Endodermal cell (in vitro differentiated cells): Measurements from ENCODE around the gene NPAS3. TPM values are rescaled to one million over a fixed set of nuclear protein-coding genes. Genes with fewer than 3 reads are reported as not detected.

Source experiments
- DNase-seq: peaks from one replicate; pipeline ENCODE4 v3.0.0-alpha.2; 2017
- H3K27ac ChIP-seq: 2 replicates; pipeline ENCODE4 v1.5.1; 2013; ENCODE audit warnings: mild to moderate bottlenecking, low read depth, low read length, moderate library complexity
- H3K27me3 ChIP-seq: 2 replicates; pipeline ENCODE4 v1.6.1; 2013; ENCODE audit warnings: mild to moderate bottlenecking, low read length, moderate library complexity; ENCODE audit not compliant: insufficient read depth, control insufficient read depth, poor library complexity, severe bottlenecking
- H3K36me3 ChIP-seq: 2 replicates; pipeline ENCODE4 v1.7.0; 2013; ENCODE audit warnings: mild to moderate bottlenecking, low read length, moderate library complexity; ENCODE audit not compliant: control insufficient read depth, insufficient read depth
- H3K4me1 ChIP-seq: one replicate; pipeline ENCODE4 v1.7.0; 2013; ENCODE audit warnings: low read length; ENCODE audit not compliant: control insufficient read depth, insufficient read depth
- H3K4me3 ChIP-seq: 2 replicates; pipeline ENCODE4 v1.5.1; 2013; ENCODE audit warnings: mild to moderate bottlenecking, low read length, moderate library complexity
- H3K9ac ChIP-seq: 2 replicates; pipeline ENCODE4 v1.6.1; 2013; ENCODE audit warnings: mild to moderate bottlenecking, low read length, moderate library complexity; ENCODE audit not compliant: poor library complexity, severe bottlenecking; ENCODE audit errors: extremely low read depth
- H3K9me3 ChIP-seq: 2 replicates; pipeline ENCODE4 v1.6.1; 2013; ENCODE audit warnings: mild to moderate bottlenecking, low read length, moderate library complexity; ENCODE audit not compliant: control insufficient read depth
- H3K27ac Mint-ChIP-seq: 2 replicates; pipeline ENCODE4 v1.8.0; 2020; ENCODE audit warnings: mixed read lengths
- H3K27me3 Mint-ChIP-seq: 2 replicates; pipeline ENCODE4 v1.8.0; 2021; ENCODE audit warnings: mild to moderate bottlenecking, mixed read lengths; ENCODE audit not compliant: insufficient read depth
- H3K36me3 Mint-ChIP-seq: 2 replicates; pipeline ENCODE4 v1.8.0; 2020; ENCODE audit warnings: low read depth, mixed read lengths
- H3K4me1 Mint-ChIP-seq: 2 replicates; pipeline ENCODE4 v1.8.0; 2020; ENCODE audit warnings: mixed read lengths
- H3K4me3 Mint-ChIP-seq: 2 replicates; pipeline ENCODE4 v1.8.0; 2020; ENCODE audit warnings: mild to moderate bottlenecking, moderate library complexity, mixed read lengths
- H3K9me3 Mint-ChIP-seq: 2 replicates; pipeline ENCODE4 v1.8.0; 2020; ENCODE audit warnings: mild to moderate bottlenecking, mixed read lengths
- CTCF ChIP-seq: fragments of 200-600 bp; sonication (generic); conservative IDR thresholded peaks from 2 replicates; pipeline ENCODE4 v1.5.0; 2021; ENCODE audit warnings: antibody characterized with exemption, mild to moderate bottlenecking
- WGBS, 2 experiments: methylation state at CpG; one replicate each; pipeline versions ENCODE4 v1.1.5 to v1.1.7; 2013; ENCODE audit warnings: missing lambda C conversion rate in 2 of 2, mixed read lengths in 1 of 2; ENCODE audit not compliant: insufficient coverage in 1 of 2, insufficient read length in 1 of 2; 5-methylcytosine and 5-hydroxymethylcytosine counted together
- total RNA-seq, 2 donors: library from RNA; stranded (reverse); fragmentation: NEBNext Ultra II Directional in 1 of 2; extraction: Animal tissue kit (Norgen Biotek cat#: 25700) in 1 of 2; gene quantifications; 2 replicates in 1 of 2; 3 replicates in 1 of 2; pipeline ENCODE4 v1.2.1, GENCODE V29; 2021

NPAS3 gene
- total RNA-seq, 2 donors from 2014 or later = 1.4 to 1.6 TPM

- H3K27me3 ChIP-seq = peaks cover 80% of the 10 kb centered on the region
- peaks cover 26% of the 10 kb centered on the region for H3K4me1 Mint-ChIP-seq
- 74 to 90% methylated on average over 1 of the region's 1 CpG for WGBS, 2 experiments
- DNase-seq = no peak
- H3K36me3 Mint-ChIP-seq = no peaks in the 10 kb centered on the region
- no peak overlapping the region for H3K9ac ChIP-seq
- H3K27ac ChIP-seq = no peak overlapping the region
- H3K27ac Mint-ChIP-seq = no peak overlapping the region
- H3K9me3 Mint-ChIP-seq = no peaks in the 10 kb centered on the region
- no peak overlapping the region for H3K4me3 ChIP-seq
- H3K4me1 ChIP-seq = peaks cover 6% of the 10 kb centered on the region
- no peak overlapping the region for H3K4me3 Mint-ChIP-seq
- no peaks in the 10 kb centered on the region for H3K36me3 ChIP-seq
- H3K9me3 ChIP-seq = no peaks in the 10 kb centered on the region
- no peak for TF ChIP-seq CTCF
- H3K27me3 Mint-ChIP-seq = peaks cover 45% of the 10 kb centered on the region
These were observed 515.4 kb downstream of the NPAS3 start for GRCh38 chr14:33454022-33454595.

GRCh38 chr14:33454707-33455106 lies 516.0 kb downstream of the NPAS3 start:
- H3K4me1 Mint-ChIP-seq = peaks cover 26% of the 10 kb centered on the region
- no peaks in the 10 kb centered on the region for H3K36me3 Mint-ChIP-seq
- H3K9me3 Mint-ChIP-seq = no peaks in the 10 kb centered on the region
- no peaks in the 10 kb centered on the region for H3K9me3 ChIP-seq
- peaks cover 45% of the 10 kb centered on the region for H3K27me3 Mint-ChIP-seq
- H3K27ac Mint-ChIP-seq = no peak overlapping the region
- H3K36me3 ChIP-seq = no peaks in the 10 kb centered on the region
- no peak for TF ChIP-seq CTCF
- no peak overlapping the region for H3K27ac ChIP-seq
- no peak for DNase-seq
- no peak overlapping the region for H3K4me3 ChIP-seq
- peaks cover 78% of the 10 kb centered on the region for H3K27me3 ChIP-seq
- H3K4me1 ChIP-seq = peaks cover 6% of the 10 kb centered on the region
- H3K9ac ChIP-seq = no peak overlapping the region
- no peak overlapping the region for H3K4me3 Mint-ChIP-seq
- 79 to 89% methylated on average over 5 to 7 of the region's 7 CpGs for WGBS, 2 experiments

- H3K27ac Mint-ChIP-seq = no peak overlapping the region
- Histone ChIP-seq H3K4me1 (peaks cover 6% of the 10 kb centered on the region), H3K27ac (no peak overlapping the region), H3K4me3 (no peak overlapping the region), H3K36me3 (no peaks in the 10 kb centered on the region), H3K9me3 (no peaks in the 10 kb centered on the region), H3K27me3 (peaks cover 68% of the 10 kb centered on the region), H3K9ac (no peak overlapping the region)
- no peak for TF ChIP-seq CTCF
- peaks cover 42% of the 10 kb centered on the region for H3K27me3 Mint-ChIP-seq
- H3K36me3 Mint-ChIP-seq = no peaks in the 10 kb centered on the region
- 80 to 81% methylated on average over 5 of the region's 5 CpGs for WGBS, 2 experiments
- peaks cover 26% of the 10 kb centered on the region for H3K4me1 Mint-ChIP-seq
- no peak overlapping the region for H3K4me3 Mint-ChIP-seq
- no peak for DNase-seq
- H3K9me3 Mint-ChIP-seq = no peaks in the 10 kb centered on the region
These were observed 517.1 kb downstream of the NPAS3 start for GRCh38 chr14:33455654-33456345.
